ENCODE measurements around the gene MIA2. TPM values are rescaled to one million over a fixed set of nuclear protein-coding genes. Genes with fewer than 3 reads are reported as not detected.

MIA2 gene
- total and polyA plus RNA-seq, 2 experiments from 2014 or later, result 43.9 to 86.0 TPM

- Histone ChIP-seq H3K27me3 (no peaks in the 10 kb centered on the region), H3K9me3 (ENCODE audit: low read depth) (no peaks in the 10 kb centered on the region), H3K36me3 (replicated peaks; ENCODE audit: insufficient read depth, low read depth) (no peaks in the 10 kb centered on the region), H2AFZ (no peak overlapping the region), H3K4me2 (no peak overlapping the region), H3K4me3 (no peak overlapping the region), H3K9me2 (replicated peaks; ENCODE audit: insufficient read depth) (no peaks in the 10 kb centered on the region), H4K20me1 (ENCODE audit: insufficient read depth, poor library complexity, severe bottlenecking) (no peaks in the 10 kb centered on the region), H3K4me1 (ENCODE audit: insufficient read depth) (no peaks in the 10 kb centered on the region), H3K27ac (no peak overlapping the region), H3K79me2 (peaks cover 18% of the 10 kb centered on the region)
- TF ChIP-seq EZH2 (IDR thresholded peaks at IDR 0.05; ENCODE audit: borderline replicate concordance), result no peak
- TF ChIP-seq EZH2phosphoT487 (IDR thresholded peaks at IDR 0.05; ENCODE audit: low read depth, severe bottlenecking, unreplicated experiment), result no peak
- TF ChIP-seq CTCF (IDR thresholded peaks at IDR 0.05; ENCODE audit: poor library complexity), result no peak
- 71% methylated on average over 2 of the region's 2 CpGs for WGBS (ENCODE audit: low lambda C conversion rate, missing lambda C conversion rate)
- DNase-seq (ENCODE audit: low spot score), result no peak
These were observed 135.3 kb downstream of the MIA2 start for GRCh38 chr14:39369029-39369428.

DNA sequence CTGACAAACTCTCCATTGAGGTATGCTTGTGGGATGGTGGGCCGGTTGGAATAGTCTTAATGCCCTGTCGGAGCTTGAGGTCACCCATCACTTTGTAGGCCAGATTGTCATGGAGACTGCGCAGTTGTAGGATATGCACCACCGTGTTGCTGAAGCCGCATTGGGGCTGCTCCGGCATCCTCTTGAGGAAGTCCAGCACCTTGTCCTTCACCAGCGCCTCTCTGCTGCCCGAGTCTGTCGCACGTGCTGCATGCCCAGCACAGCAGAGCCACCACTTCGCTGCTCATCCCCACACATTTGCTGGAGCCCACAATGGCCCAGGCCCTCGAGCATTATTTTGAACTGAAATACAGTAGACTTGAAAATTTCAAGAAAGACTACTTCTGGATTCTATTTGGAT, 136.7 kb downstream of the MIA2 start:
- H3K4me3 ChIP-seq, result no peak overlapping the region

GRCh38 chr14:39372656-39373055, 138.9 kb downstream of the MIA2 start:
- H3K27me3 ChIP-seq, result no peaks in the 10 kb centered on the region
- no peaks in the 10 kb centered on the region for H4K20me1 ChIP-seq (ENCODE audit: insufficient read depth, poor library complexity, severe bottlenecking)
- H3K4me3 ChIP-seq, result no peak overlapping the region
- no peaks in the 10 kb centered on the region for H3K9me3 ChIP-seq (ENCODE audit: low read depth)
- no peaks in the 10 kb centered on the region for H3K36me3 ChIP-seq (replicated peaks; ENCODE audit: insufficient read depth, low read depth)
- H3K27ac ChIP-seq, result no peak overlapping the region
- 96% methylated on average over 1 of the region's 1 CpG for WGBS (ENCODE audit: low lambda C conversion rate, missing lambda C conversion rate)
- H3K4me1 ChIP-seq (ENCODE audit: insufficient read depth), result no peaks in the 10 kb centered on the region
- no peak for DNase-seq (ENCODE audit: low spot score)
- no peaks in the 10 kb centered on the region for H3K9me2 ChIP-seq (replicated peaks; ENCODE audit: insufficient read depth)
- H2AFZ ChIP-seq, result no peak overlapping the region
- no peaks in the 10 kb centered on the region for H3K79me2 ChIP-seq
- TF ChIP-seq EZH2phosphoT487 (IDR thresholded peaks at IDR 0.05; ENCODE audit: low read depth, severe bottlenecking, unreplicated experiment) (no peak), EZH2 (IDR thresholded peaks at IDR 0.05; ENCODE audit: borderline replicate concordance) (no peak), CTCF (IDR thresholded peaks at IDR 0.05; ENCODE audit: poor library complexity) (no peak)
- H3K4me2 ChIP-seq, result no peak overlapping the region

More for the DNA sequence above, 136.7 kb downstream of the MIA2 start:
- Histone ChIP-seq H3K27ac (no peak overlapping the region), H3K4me2 (no peak overlapping the region), H3K27me3 (no peaks in the 10 kb centered on the region), H3K79me2 (peaks cover 9% of the 10 kb centered on the region), H2AFZ (no peak overlapping the region), H3K9me3 (ENCODE audit: low read depth) (no peaks in the 10 kb centered on the region), H4K20me1 (ENCODE audit: insufficient read depth, poor library complexity, severe bottlenecking) (no peaks in the 10 kb centered on the region), H3K36me3 (replicated peaks; ENCODE audit: insufficient read depth, low read depth) (no peaks in the 10 kb centered on the region), H3K4me1 (ENCODE audit: insufficient read depth) (no peaks in the 10 kb centered on the region), H3K9me2 (replicated peaks; ENCODE audit: insufficient read depth) (no peaks in the 10 kb centered on the region)
- DNase-seq (ENCODE audit: low spot score), result no peak
- TF ChIP-seq EZH2phosphoT487 (IDR thresholded peaks at IDR 0.05; ENCODE audit: low read depth, severe bottlenecking, unreplicated experiment), result no peak
- no peak for TF ChIP-seq EZH2 (IDR thresholded peaks at IDR 0.05; ENCODE audit: borderline replicate concordance)
- TF ChIP-seq CTCF (IDR thresholded peaks at IDR 0.05; ENCODE audit: poor library complexity), result no peak
- WGBS (ENCODE audit: low lambda C conversion rate, missing lambda C conversion rate), result 94% methylated on average over 12 of the region's 12 CpGs

- Histone ChIP-seq H3K4me2 (no peak overlapping the region), H3K27me3 (no peaks in the 10 kb centered on the region), H3K4me3 (no peak overlapping the region), H2AFZ (no peak overlapping the region), H3K4me1 (ENCODE audit: insufficient read depth) (no peaks in the 10 kb centered on the region), H3K9me2 (replicated peaks; ENCODE audit: insufficient read depth) (no peaks in the 10 kb centered on the region), H4K20me1 (ENCODE audit: insufficient read depth, poor library complexity, severe bottlenecking) (no peaks in the 10 kb centered on the region), H3K9me3 (ENCODE audit: low read depth) (no peaks in the 10 kb centered on the region), H3K79me2 (no peaks in the 10 kb centered on the region), H3K36me3 (replicated peaks; ENCODE audit: insufficient read depth, low read depth) (no peaks in the 10 kb centered on the region), H3K27ac (no peak overlapping the region)
- no peak for DNase-seq (ENCODE audit: low spot score)
- no peak for TF ChIP-seq CTCF (IDR thresholded peaks at IDR 0.05; ENCODE audit: poor library complexity)
- TF ChIP-seq EZH2 (IDR thresholded peaks at IDR 0.05; ENCODE audit: borderline replicate concordance), result no peak
- no peak for TF ChIP-seq EZH2phosphoT487 (IDR thresholded peaks at IDR 0.05; ENCODE audit: low read depth, severe bottlenecking, unreplicated experiment)
These were observed 141.1 kb downstream of the MIA2 start for GRCh38 chr14:39374851-39375250.

Data from hepatocyte (in vitro differentiated cells).